IMR-90 (cell line): ENCODE measurements around the gene CDK10. TPM values are rescaled to one million over a fixed set of nuclear protein-coding genes. Genes with fewer than 3 reads are reported as not detected.
A peak's percentile ranks its signal among the peaks of the same experiment; 100 is the strongest.
"Not testable (repeated sequence)": the region's sequence is repeated elsewhere in the genome, so short reads cannot be mapped to it uniquely, and the experiment has no call there.

Source experiments
- ATAC-seq: fragments of 200-7000 bp; cut with Tn5 transposase; 2 replicates; pipeline ENCODE4 v1.9.1; 2020; ENCODE audit warnings: low read depth, mild to moderate bottlenecking, moderate library complexity
- BruUV-seq: library from RNA; stranded (reverse); fragments of 400-500 nt; replicated peaks from 2 replicates; lab custom pipeline; 2021; lab: Mats Ljungman, UMichigan
- CTCF ChIA-PET: fragments of 300-600 bp; formaldehyde crosslinking; extraction: SDS; loops from one replicate; lab custom pipeline; 2021; ENCODE audit warnings: antibody characterized with exemption; lab: Yijun Ruan, JAX
- POLR2A ChIA-PET: fragments of 300-600 bp; sonication (Branson Sonifier 250); formaldehyde crosslinking; loops from one replicate; lab custom pipeline; 2022; ENCODE audit warnings: antibody characterized with exemption; ENCODE audit not compliant: unreplicated experiment; lab: Charles Lee
- DNase-seq: peaks from one replicate; pipeline ENCODE4 v3.0.0; 2013
- H2AFZ ChIP-seq: replicated peaks from 2 replicates; pipeline ENCODE3; 2013; ENCODE audit warnings: low read length, mild to moderate bottlenecking; ENCODE audit not compliant: poor library complexity
- H2AK5ac ChIP-seq: 2 replicates; pipeline ENCODE4 v1.6.1; 2013; ENCODE audit warnings: low read depth, low read length, inconsistent platforms
- H2AK9ac ChIP-seq: replicated peaks from 2 replicates; pipeline ENCODE3; 2013; ENCODE audit warnings: mild to moderate bottlenecking, low read depth, low read length, moderate library complexity; ENCODE audit not compliant: poor library complexity
- H2BK120ac ChIP-seq: 2 replicates; pipeline ENCODE4 v1.6.1; 2013; ENCODE audit warnings: low read depth, low read length, inconsistent platforms
- H2BK15ac ChIP-seq: 3 replicates; pipeline ENCODE4 v1.6.1; 2013; ENCODE audit warnings: low read depth, low read length, inconsistent platforms
- H2BK20ac ChIP-seq: 2 replicates; pipeline ENCODE4 v1.6.1; 2013; ENCODE audit warnings: low read depth, mild to moderate bottlenecking, inconsistent platforms, low read length, moderate library complexity
- H2BK5ac ChIP-seq: 2 replicates; pipeline ENCODE4 v1.6.1; 2013; ENCODE audit warnings: mild to moderate bottlenecking, low read depth, low read length, inconsistent platforms; ENCODE audit not compliant: poor library complexity, severe bottlenecking
- H3K14ac ChIP-seq: replicated peaks from 2 replicates; pipeline ENCODE4 v1.6.1; 2013; ENCODE audit warnings: low read depth, low read length, inconsistent platforms
- H3K18ac ChIP-seq: 2 replicates; pipeline ENCODE4 v1.6.1; 2013; ENCODE audit warnings: low read depth, low read length, control low read depth
- H3K23ac ChIP-seq: 2 replicates; pipeline ENCODE4 v1.6.1; 2013; ENCODE audit warnings: low read depth, low read length, inconsistent platforms
- H3K27ac ChIP-seq: 2 replicates; pipeline ENCODE4 v1.5.1; 2013; ENCODE audit warnings: mild to moderate bottlenecking, control low read depth, low read length; ENCODE audit not compliant: insufficient read depth
- H3K27me3 ChIP-seq: 2 replicates; pipeline ENCODE4 v1.6.1; 2013; ENCODE audit warnings: low read length; ENCODE audit not compliant: control insufficient read depth, insufficient read depth
- H3K36me3 ChIP-seq: 2 replicates; pipeline ENCODE4 v1.6.1; 2013; ENCODE audit warnings: low read length, mixed read lengths; ENCODE audit not compliant: control insufficient read depth, insufficient read depth
- H3K4ac ChIP-seq: 2 replicates; pipeline ENCODE4 v1.6.1; 2013; ENCODE audit warnings: low read depth, low read length, inconsistent platforms
- H3K4me1 ChIP-seq: 2 replicates; pipeline ENCODE4 v1.6.1; 2013; ENCODE audit warnings: low read length, mixed read lengths; ENCODE audit not compliant: control insufficient read depth, insufficient read depth
- H3K4me2 ChIP-seq: 2 replicates; pipeline ENCODE4 v1.6.1; 2013; ENCODE audit warnings: low read depth, mild to moderate bottlenecking, control low read depth, low read length, moderate library complexity
- H3K4me3 ChIP-seq: 2 replicates; pipeline ENCODE4 v1.5.1; 2013; ENCODE audit warnings: low read depth, mild to moderate bottlenecking, control low read depth, low read length, moderate library complexity; ENCODE audit not compliant: insufficient read depth
- H3K56ac ChIP-seq: 2 replicates; pipeline ENCODE4 v1.6.1; 2013; ENCODE audit warnings: low read length, inconsistent platforms; ENCODE audit not compliant: insufficient read depth; ENCODE audit errors: extremely low read depth
- H3K79me1 ChIP-seq, 2 experiments: 2 replicates each; pipeline ENCODE4 v1.6.1; 2013; ENCODE audit warnings: low read length in 2 of 2, inconsistent platforms in 1 of 2, low read depth in 1 of 2
- H3K9ac ChIP-seq: 2 replicates; pipeline ENCODE4 v1.6.1; 2013; ENCODE audit warnings: low read depth, low read length, control low read depth
- H3K9me1 ChIP-seq: 2 replicates; pipeline ENCODE4 v1.6.1; 2013; ENCODE audit warnings: low read length, inconsistent platforms; ENCODE audit not compliant: insufficient read depth
- H3K9me3 ChIP-seq: 2 replicates; pipeline ENCODE4 v1.6.1; 2013; ENCODE audit warnings: low read length; ENCODE audit not compliant: control insufficient read depth, insufficient read depth
- H4K20me1 ChIP-seq: 2 replicates; pipeline ENCODE4 v1.6.1; 2013; ENCODE audit warnings: low read length, inconsistent platforms; ENCODE audit not compliant: insufficient read depth
- H4K5ac ChIP-seq: 2 replicates; pipeline ENCODE4 v1.6.1; 2013; ENCODE audit warnings: mild to moderate bottlenecking, low read depth, low read length, control low read depth
- H4K8ac ChIP-seq, 2 experiments: 2 replicates each; pipeline ENCODE4 v1.6.1; 2013; ENCODE audit warnings: low read depth in 2 of 2, low read length in 2 of 2, control low read depth in 1 of 2, inconsistent platforms in 1 of 2
- H4K91ac ChIP-seq: 2 replicates; pipeline ENCODE4 v1.6.1; 2013; ENCODE audit warnings: low read depth, low read length, inconsistent platforms; ENCODE audit not compliant: insufficient read depth
- FOS ChIP-seq: fragments of 150-350 bp; IDR thresholded peaks from 2 replicates; pipeline ENCODE4 v1.6.1; 2016; ENCODE audit warnings: low read depth, low read length
- RAD21 ChIP-seq: IDR thresholded peaks from 2 replicates; pipeline ENCODE4 v1.6.1; 2012; ENCODE audit warnings: low read length, improper control_type of control experiment
- WGBS, 2 experiments: methylation state at CpG; one replicate each; pipeline versions ENCODE4 v1.1.5 to v1.1.7; 2013; ENCODE audit warnings: missing lambda C conversion rate in 2 of 2; ENCODE audit not compliant: insufficient read length in 1 of 2; ENCODE audit errors: extremely low coverage in 2 of 2; 5-methylcytosine and 5-hydroxymethylcytosine counted together
- dilution Hi-C: fragments of 300-500 bp; cut with HindIII; formaldehyde crosslinking; loops from one replicate; pipeline ENCODE4 v1.14.3; 2018; ENCODE audit warnings: low sequenced_read_pairs; ENCODE audit not compliant: unreplicated experiment
- in situ Hi-C: fragments of 300-500 bp; cut with MboI; formaldehyde crosslinking; loops from 3 replicates; pipeline ENCODE4 v1.14.3; 2019; ENCODE audit warnings: low sequenced_read_pairs, inconsistent platforms, mixed read lengths
- intact Hi-C: fragments of 100-400 bp; cut with micrococcal nuclease; formaldehyde crosslinking; loops from 2 replicates; pipeline ENCODE4 v1.10.0; 2022
- polyA plus RNA-seq, 3 experiments: library from polyadenylated mRNA; depleted of rRNA; stranded (reverse); fragments of >200 nt; gene quantifications; 2 replicates each; pipeline ENCODE4 v1.2.3, GENCODE V29; 2012; ENCODE audit warnings: low replicate concordance in 1 of 3
- total RNA-seq: library from RNA; depleted of rRNA; stranded (reverse); fragments of >200 nt; gene quantifications from 2 replicates; pipeline ENCODE4 v1.2.3, GENCODE V29; 2012

Gene CDK10
- total and polyA plus RNA-seq, 2 of the 4 experiments (the other 2 are of a cell fraction): 19.5 to 61.8 TPM

DNA sequence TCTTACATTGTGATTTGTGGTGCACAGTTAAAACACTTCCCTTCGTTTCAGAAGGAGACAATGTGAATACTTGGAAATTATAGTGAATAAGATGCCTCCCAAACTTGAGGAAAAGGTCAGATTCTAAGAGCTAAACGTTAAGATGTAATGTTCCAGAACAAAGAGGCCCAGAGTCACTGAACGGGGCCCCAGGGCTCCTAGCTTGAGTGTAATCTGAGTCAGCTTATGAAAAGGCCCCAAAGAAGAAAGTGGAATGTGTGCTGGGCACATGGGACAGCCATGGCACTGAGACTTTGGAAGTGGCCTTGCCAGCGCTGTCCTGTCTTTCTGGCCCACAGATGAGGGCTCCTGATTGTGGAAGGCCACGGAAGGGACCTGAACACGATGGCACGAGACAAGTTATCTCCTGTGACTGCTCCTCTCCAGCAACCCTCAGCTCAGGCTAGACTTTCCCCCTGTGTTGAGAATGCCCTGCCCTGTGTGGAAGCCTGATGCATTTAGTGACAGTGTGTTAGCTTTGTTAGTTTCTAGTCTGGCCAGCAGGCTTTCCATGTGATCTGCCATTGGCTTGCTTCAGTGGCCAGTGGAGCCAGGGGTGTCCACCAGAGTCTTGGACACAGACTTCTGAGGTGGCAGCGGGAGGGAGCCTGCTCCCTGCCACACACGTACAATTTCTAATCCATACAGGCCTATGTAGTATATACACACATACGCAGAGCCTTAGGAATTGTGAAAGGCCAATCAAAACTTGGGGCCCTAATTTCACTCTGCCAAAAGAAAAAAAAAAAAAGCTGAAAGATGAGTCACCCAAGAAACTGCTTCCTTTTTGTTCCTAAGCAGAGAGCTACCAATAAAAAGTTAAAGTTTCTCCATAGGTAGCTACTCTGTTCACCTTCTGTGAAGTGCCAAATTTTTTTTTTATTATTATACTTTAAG, 15.7 kb upstream of the CDK10 start:
- H3K27ac ChIP-seq: no peak overlapping the region
- POLR2A ChIA-PET: no interaction called here
- H2AFZ ChIP-seq: peak overlapping the region; percentile 66

DNA sequence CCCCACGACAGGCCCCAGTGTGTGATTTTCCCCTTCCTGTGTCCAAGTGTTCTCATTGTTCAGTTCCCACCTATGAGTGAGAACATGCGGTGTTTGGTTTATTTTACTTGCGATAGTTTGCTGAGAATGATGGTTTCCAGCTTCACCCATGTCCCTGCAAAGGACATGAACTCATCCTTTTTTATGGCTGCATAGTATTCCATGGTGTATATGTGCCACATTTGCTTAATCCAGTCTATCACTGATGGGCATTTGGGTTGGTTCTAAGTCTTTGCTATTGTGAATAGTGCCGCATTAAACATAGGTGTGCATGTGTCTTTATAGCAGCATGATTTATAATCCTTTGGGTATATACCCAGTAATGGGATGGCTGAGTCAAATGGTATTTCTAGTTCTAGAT, 14.9 kb upstream of the CDK10 start:
- CTCF ChIA-PET: interaction anchor here (0.6 to 1.0 kb wide), 2 partner anchors 15 to 72 kb away, joined by 3 read pairs; partner anchors contain the start of gene CDK10
- H2AK5ac ChIP-seq, H3K14ac ChIP-seq, DNase-seq, H2BK20ac ChIP-seq, H3K18ac ChIP-seq, intact Hi-C loops, H4K91ac ChIP-seq, H3K23ac ChIP-seq, H3K36me3 ChIP-seq, in situ Hi-C loops, H2BK15ac ChIP-seq, BruUV-seq, dilution Hi-C loops, ATAC-seq, H3K4me3 ChIP-seq, H3K79me1 ChIP-seq, H2BK5ac ChIP-seq, H2AK9ac ChIP-seq, H2BK120ac ChIP-seq, H4K8ac ChIP-seq, H3K9me3 ChIP-seq, H3K9me1 ChIP-seq, H3K4me1 ChIP-seq, H4K20me1 ChIP-seq, H3K4me2 ChIP-seq, H3K56ac ChIP-seq, H2AFZ ChIP-seq, H3K4ac ChIP-seq, H3K9ac ChIP-seq, H3K27me3 ChIP-seq, POLR2A ChIA-PET, H3K27ac ChIP-seq, H4K5ac ChIP-seq: not testable (repeated sequence)
- no CpG with 5 or more reads among the region's 4 CpGs for WGBS, 2 experiments

More for the DNA sequence above, 15.7 kb upstream of the CDK10 start:
- peak overlapping the region; percentile 33; the same call in 1 of the 2 replicates for H3K4ac ChIP-seq
- H2BK5ac ChIP-seq: no peak overlapping the region
- no peak overlapping the region for H3K4me2 ChIP-seq
- H2AK9ac ChIP-seq: peak overlapping the region; percentile 16
- no peak overlapping the region for H2BK120ac ChIP-seq
- no peak overlapping the region for H3K56ac ChIP-seq
- peak overlapping the region; percentile 31; the same call in 1 of the 2 replicates for H2AK5ac ChIP-seq
- no peak overlapping the region; the same call in 1 of the 2 replicates for H4K5ac ChIP-seq
- CTCF ChIA-PET: interaction anchor here (0.6 to 1.0 kb wide), 3 partner anchors 11 to 71 kb away, joined by 3 to 4 read pairs (median 3); partner anchors contain the start of gene CDK10
- H3K9me3 ChIP-seq: no peaks in the 10 kb centered on the region
- peak overlapping the region in 1 of 2 experiments; percentile 39; a peak in 1 of 4 replicates for H4K8ac ChIP-seq
- peaks cover 0 to 4% of the 10 kb centered on the region in 2 experiments; a peak in 1 of 4 replicates for H3K79me1 ChIP-seq
- H3K27me3 ChIP-seq: no peaks in the 10 kb centered on the region
- H3K9ac ChIP-seq: 0 out of 2 replicates have a peak overlapping the region, but pooled peaks have one; percentile 4
- in situ Hi-C loops (no loop called here), intact Hi-C loops (no loop called here), dilution Hi-C loops (no loop called here)
- DNase-seq (peak; percentile 57), ATAC-seq (peak; percentile 80)
- H2BK20ac ChIP-seq: no peak overlapping the region
- no TSS peak for BruUV-seq
- H3K18ac ChIP-seq: no peak overlapping the region
- H3K4me1 ChIP-seq: peaks cover 6% of the 10 kb centered on the region
- no peak overlapping the region for H2BK15ac ChIP-seq
- no peaks in the 10 kb centered on the region for H4K20me1 ChIP-seq
- H3K14ac ChIP-seq: no peak overlapping the region
- H3K9me1 ChIP-seq: peaks cover 4% of the 10 kb centered on the region; the same call in 1 of the 2 replicates
- no peak overlapping the region for H3K23ac ChIP-seq
- no peak overlapping the region for H4K91ac ChIP-seq
- TF ChIP-seq FOS (peak; percentile 52; the same call in 1 of the 2 replicates), RAD21 (no peak)
- H3K36me3 ChIP-seq: no peaks in the 10 kb centered on the region
- H3K4me3 ChIP-seq: no peak overlapping the region
- WGBS, 2 experiments: 67% methylated on average over 1 of the region's 10 CpGs; no CpG with 5 or more reads in 1 of the 2 experiments
